Endometrial microvascular endothelial cells (primary cell): Measurements from ENCODE around the gene CIRBP. TPM values are rescaled to one million over a fixed set of nuclear protein-coding genes. Genes with fewer than 3 reads are reported as not detected.

Source experiments
- in situ Hi-C: cut with HindIII; loops from 2 replicates; pipeline ENCODE4 v1.10.0; 2017; ENCODE audit warnings: low sequenced_read_pairs, low pct_unique_long_range_greater_than_20kb; ENCODE audit errors: inconsistent ontology term
- total RNA-seq: library from RNA; depleted of rRNA; stranded (reverse); fragments of >200 nt; gene quantifications from one replicate; pipeline ENCODE4 v1.2.3, GENCODE V29; 2015; ENCODE audit errors: inconsistent ontology term

CIRBP gene
- total RNA-seq, 1 donor from 2014 or later, result 235 TPM

DNA sequence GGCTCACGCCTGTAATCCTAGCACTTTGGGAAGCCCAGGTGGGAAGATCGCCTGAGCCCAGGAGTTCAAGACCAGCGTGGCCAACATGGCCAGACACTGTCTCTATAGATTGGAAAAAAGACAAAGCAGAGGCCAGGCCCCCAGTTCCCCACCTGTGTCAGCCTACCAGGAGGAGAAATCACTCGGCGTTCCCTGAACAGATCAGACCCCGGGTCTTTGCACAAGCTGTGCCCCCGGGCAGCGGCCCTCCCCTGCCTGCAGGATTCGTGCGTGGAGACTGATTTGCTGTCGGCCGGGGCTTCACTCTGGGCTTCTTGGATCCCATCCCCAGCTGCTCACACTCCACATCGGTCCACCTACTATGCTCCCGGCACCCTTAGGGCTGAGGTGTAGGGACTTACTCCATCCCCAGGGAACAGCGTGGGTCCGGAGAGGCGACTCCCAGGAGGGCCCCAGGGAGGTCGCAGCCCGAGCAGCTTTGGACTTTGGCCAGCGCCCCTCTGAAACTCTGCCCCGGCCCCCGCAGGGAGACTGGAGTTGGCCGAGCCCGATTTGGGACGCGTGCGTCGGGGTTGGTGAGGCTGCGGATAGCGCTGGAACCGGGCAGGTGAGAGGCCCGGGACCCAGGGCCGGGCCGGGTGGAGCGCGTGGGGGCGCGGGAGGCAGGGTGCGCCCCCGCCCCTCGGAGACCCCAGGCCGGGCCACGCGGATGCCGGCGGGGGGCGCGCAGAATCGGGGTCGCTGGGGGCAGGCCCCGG lies 16.0 kb downstream of the CIRBP start:
- in situ Hi-C loops, result no loop called here

DNA sequence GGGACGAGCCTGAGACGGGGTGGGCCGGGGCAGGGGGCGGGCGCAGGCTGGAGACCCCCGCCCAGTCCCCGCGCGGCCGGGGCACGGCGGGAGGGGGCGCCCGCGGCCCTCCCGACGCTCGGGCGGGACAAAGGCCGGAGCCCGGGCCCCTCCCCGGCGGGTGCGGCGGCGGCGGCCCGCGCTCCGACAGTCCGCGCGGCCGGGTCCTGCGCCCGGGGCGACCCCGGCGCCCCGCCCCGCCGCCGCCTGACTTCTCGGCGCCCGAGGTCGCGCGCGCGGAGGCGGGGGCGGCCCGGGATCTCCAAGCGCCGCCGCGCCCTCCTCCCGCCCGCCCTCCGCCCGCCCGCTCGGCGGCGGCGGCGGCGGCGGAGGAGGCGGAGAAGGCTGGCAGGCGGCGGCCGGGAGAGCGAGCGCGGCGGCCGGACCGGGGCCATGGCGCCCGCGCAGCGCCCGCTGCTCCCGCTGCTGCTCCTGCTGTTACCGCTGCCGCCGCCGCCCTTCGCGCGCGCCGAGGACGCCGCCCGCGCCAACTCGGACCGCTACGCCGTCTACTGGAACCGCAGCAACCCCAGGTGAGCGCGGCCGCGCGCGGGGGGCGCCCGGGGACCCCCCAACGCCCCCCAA lies 16.7 kb downstream of the CIRBP start, which contains the start of gene EFNA2:
Gene EFNA2 (plus strand): TSS at position 137 of the 624 bp plus-strand sequence. CDS start 296 bp downstream, at position 433.
- in situ Hi-C loops, result no loop called here

DNA sequence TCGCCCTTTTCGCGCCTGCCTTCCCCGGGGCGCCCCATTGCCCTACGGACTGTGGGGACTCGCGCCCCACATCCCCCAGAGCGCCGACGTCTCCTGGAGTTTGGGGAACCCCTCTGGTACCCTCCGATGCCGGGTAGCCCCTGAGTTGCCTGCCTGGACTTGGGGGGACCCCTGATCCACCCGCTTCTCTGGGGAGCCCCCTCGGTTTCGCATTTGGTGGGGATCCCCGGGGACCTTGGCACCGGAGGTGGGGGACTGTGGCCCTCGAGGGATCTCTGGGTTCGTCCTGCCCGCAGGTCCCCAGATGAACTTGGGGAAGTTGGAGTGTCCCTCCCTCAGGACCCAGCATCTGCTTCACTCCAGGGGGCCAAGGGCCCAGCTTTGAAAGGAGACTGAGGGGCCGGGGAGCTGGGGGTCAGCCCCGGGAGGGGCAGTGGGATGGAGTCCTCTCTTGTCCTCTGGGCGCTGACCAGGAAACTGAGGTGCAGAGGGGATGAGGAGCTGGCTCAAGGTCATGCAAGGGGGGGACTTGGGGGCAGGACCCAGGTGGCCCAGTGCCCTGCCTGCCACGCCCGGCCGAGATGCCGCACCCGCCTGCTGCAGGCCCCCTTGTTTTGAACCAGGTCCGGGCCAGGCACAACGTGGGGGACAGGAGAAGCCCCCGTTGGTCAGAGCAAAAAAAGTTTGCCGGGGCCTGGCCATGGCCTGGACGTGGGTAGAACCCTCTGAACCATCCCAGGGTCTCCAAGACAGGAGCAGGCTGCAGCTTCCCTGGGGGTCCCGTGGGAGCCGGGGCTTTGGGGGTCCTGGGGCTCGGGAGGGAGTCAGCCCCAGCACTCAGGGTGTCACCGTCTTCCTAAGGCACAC lies 17.6 kb downstream of the CIRBP start:
- in situ Hi-C loops, result no loop called here

DNA sequence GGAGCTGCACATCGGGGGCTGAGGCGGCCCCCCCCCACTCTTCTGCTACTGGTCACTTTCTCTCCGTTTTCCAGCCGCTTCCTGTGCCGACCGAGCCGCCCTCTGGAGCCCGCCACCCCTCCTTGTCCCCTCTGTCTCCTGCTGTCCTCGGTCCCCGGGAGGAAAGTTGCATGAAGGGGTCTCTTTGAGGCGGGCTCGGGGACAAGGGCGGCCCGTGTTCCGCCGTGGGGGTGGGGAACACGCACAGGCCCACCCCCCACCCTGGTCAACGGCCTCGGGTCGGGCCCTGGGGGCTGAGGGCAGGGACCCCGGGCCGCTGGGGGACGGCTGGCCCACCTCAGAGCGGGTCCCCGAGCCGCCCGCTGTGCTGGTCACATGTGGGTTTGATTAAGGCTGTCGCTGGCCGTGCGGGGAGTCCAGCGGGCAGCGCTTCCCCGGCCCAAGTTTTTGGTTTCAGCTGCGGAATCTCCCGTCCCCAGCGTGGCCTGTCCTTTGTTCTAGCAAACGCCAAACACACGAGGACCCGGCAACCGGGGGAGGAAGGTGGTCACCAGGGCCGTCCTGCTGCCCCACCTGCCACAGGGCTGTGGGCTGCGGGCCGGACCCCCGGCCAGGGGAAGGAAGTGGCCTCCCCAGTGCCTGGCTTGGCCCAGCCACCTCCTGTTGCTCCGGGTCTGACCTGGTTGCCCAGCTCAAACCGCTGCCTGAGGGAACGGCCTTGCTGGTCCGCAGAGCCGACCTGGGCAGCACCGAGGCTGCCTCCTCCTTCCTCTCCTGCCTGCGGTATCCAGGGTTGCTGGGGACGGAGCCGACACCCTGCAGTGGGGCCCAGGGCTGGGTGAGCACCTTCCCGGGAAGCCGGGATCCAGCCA lies 18.5 kb downstream of the CIRBP start:
- in situ Hi-C loops, result no loop called here

DNA sequence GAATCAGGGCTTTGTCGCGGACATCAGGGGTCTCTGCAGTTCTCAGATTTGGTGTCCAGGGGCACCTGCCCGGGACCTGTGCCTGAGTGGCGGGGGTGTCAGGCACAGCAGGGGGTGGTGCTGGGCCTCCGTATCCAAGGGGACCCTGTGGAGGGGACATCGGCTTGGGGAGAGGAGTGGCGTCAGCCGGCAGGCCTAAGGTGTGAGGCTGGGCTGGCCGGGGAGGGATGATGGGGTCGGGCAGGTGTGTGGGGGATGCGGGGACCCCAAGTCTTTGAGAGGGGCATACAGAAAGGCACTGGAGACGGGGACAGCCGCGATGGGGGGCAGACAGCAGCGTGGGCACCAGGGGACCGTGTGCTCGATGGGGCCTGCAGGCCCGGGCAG lies 19.1 kb downstream of the CIRBP start:
- in situ Hi-C loops, result no loop called here

DNA sequence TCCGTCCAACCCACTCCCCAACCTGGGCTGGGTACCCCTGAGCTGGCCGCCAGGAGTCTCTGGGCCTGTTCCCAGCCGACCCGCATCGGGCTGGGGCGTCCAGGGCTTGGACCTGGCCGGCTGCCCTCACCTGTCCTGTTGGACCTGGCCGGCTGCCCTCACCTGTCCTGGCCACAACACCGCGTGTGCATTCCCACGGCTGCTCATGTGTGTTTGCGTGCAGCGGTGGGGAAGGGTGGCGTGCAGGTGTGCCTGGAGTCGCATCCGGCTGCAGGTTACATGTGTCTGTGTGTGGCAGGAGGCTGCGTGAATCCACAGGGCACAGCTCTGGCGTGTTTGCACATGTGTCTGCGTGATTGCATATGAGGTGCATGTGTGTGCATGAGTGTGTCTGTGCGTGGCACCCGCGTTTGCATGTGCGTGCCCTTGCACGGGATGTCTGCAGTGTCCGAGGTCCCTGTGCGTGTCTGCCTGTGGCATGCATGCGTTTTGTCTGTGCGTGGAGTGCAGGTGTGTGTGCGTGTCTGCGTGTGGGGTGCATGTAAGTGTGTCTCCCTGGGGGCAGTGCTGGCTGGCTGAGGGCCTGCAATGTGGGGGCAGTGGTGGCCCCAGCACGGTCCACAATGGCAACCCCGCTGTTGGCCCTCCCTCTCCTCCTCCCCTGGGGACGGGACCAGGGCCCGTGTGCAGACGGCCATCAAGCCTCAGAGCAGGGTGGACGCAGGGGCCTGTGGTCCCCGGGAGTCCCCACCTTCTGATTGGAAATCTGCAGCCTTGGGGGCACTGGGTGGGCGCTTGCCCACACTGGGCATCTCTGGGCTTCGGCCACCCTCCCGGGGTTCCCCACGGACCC lies 19.9 kb downstream of the CIRBP start:
- in situ Hi-C loops, result no loop called here

DNA sequence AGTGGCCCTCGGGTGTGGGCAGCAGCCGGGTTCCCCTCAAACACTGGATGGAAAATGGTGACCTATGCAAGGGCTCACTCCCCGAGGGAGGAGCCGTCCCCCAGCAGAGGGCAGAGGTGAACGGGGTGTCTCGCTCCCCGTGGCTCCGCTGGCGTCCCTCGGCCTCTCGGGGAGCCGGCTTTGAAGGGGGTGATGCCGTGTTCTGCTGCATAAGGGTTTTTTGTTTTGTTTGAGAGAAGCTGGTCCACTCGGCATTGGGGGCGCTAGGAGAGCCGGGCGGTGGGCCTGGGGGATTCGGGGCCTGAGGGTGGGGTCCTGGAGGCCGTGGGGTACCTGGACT lies 20.5 kb downstream of the CIRBP start:
- in situ Hi-C loops, result no loop called here

DNA sequence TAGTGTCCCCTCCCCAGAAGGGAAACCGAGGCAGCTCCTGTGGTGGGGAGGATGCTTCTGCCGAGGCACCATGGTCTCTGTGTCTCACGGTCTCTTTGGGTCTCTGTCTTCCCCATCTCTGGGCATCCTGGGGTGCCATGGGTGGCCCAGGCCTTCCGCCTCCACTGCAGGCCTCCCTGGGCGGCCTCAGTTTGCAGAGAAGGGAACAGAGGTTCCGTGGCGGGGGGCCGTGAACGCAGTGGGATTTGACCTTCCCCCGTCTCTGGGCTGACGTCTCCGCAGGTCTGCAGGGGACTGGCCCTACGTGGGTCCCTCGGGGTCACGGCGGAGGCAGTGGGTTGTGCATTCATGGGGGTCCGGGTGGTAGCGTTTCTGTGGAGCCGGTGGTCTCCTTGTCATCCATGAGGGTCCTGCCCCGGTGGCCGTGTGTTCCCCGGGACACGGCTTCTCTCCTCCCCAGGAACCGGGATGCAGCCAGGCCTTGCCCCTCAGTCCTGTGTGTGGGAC lies 21.1 kb downstream of the CIRBP start:
- in situ Hi-C loops, result no loop called here

DNA sequence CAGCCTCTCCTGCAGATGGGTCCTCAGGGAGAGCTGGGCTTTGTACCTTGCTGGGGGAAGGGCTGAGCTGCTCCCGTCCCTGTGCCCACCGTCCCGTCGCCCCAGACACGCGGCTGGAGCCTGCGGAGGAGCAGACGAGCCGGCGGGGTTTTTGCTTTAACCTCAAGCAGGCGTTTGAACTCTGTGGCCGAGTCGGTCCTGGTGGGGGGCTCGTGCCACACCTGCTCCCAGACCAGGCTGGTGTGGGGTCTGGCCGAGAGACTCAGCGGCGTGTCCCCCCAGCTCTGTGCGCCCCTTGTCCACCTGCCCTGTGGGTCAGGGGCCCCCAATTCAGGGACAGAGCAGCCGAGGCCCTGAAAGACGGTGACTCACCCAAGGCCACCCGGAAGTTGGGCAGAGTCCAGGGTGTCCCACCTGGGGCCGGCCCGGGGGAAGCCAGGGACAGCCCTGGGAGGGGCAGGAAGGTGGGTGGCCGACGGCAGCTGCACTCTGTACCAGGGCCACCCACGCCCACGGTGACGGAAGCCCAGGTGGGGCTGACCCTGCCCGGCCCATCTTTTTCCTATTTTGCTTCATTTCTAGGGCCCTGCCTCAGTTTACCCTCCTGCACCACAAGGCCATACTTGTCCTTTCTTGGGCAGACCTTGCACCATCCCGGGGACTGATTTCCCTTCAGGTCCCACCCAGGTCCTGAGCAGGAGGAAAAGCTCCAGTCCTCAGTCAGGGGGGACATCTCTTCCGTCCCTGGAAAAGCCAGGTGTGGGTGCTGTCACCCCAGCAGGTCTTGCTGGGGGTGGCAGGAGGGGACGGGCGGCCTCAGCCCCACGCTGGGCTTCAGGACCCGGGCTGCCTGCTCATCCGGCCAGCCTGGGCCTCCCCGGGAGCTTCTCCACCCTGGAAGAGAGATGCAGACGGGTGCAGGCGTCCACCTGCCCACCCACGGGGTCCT lies 21.8 kb downstream of the CIRBP start:
- in situ Hi-C loops, result no loop called here

DNA sequence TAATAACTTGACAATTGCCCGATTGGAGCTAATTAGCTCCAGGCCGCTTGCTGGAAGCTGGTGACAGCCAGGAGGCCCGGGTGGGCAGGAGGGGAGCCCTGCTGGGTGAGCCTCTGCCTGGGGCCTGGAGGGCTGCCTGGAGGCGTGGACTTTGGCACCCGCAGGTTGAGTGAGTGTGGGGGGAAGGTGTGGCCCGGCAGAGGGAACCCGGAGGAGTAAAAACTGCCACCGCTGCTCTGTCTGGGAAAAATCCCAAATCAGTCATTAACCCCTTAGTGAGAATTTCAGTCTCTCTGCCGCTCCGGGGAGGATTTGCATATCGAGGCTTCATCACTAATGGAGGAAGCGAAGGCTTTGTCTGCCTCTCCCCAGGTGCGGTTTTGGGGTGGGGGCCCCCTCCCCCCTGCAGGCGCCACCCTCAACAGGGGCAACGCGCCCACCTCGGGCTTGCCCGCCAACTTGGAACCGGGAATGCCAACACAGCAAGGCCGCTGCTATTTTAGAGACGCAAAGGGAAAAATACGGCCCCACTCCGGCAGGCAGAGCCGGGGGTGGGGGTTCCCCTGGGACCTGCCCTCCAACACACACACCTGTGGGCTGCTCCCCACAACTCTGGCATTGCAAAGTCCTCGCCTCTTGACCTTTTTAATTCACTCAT lies 22.8 kb downstream of the CIRBP start:
- in situ Hi-C loops, result no loop called here

DNA sequence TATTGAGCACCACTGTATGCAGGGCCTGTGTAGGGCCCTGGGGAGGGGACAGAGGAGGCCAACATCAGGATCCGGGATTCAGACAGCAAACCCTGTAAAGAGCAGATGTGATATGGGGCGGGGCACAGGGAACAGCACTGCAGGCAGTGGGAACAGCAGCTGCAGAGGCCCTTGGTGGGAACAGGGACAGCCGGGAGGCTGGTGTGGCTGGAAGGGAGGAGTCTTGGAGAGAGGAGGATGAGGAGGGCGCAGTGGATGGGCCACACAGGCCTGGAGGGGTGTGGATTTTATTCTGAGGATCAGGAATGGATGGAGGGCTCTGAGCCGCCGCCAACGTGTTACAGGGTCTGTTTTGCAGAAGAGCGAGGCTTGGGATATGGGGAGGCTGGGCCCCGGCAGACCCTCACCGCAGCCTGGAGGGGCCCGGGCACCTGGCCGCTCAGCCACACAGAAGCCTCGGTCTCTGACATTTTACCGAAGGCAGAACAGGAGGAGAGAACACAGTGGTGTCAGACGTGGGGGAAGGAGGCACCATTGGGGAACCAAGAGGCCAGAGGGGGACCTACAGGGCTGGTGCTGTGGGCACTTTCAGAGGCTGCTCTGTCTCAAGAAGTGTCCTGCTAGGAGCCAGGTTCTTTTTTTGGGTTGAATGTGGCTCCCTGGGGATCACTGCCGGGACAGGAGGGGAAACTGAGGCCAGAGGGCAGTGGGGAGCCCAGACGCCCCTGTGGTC lies 23.5 kb downstream of the CIRBP start:
- in situ Hi-C loops, result no loop called here

DNA sequence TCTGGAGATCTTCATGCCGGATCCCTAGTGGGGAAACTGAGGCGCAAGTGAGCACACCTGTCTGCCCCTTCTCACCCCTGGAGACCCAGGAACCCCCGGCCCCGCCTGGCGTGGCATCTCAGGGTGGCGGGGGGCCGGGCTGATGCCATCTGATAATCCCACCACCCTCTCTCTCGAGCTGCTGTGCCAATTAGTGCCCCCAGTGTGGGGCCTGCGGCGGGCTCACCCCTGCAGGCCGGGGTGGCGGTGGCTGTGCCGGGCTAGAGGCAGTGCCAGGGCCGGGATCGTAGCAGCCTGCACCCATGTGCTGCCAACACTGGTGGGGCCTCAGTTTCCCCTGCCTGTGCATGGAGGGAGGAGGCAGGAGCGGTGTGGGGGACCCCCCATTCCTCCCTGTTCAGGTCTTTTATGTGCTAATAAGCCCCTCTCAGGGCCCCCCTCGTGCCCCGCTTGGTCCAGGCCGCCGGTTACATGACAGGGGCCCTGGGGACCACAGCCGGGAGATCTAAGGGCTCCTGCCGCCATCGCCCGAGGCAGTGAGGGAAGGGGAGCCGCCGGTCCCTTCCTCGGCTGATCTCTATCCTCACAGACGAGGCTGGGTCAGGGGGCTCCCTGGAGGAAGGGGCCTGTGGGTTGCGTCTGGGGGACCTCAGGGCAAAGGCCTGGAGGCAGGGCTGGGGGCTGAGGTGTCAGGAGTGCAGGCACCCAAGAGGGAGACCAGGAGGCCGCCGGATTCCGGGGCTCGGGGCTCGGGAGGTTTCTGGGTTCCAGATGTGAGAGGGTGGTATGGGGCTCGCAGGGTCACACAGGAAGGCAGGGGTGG lies 24.9 kb downstream of the CIRBP start:
- in situ Hi-C loops, result no loop called here

DNA sequence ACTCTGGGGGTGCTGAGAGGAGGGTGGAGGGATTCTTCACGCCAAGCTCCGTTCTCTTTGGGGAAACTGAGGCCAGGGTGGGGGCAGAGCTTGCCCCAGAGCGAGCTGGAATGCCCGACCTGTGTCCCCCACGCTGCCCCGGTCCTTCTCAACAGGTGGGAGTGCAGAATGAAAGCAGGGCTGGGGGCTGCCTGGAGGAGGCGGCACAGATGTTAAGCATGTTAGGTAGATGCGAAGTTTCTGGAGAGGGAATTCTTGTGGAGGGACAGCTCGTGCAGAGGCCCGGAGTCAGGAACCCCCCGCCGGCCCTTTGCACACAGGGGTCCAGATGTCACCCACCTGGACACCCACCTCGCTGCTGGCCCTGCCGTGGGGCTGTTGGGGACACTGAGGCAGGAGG lies 25.6 kb downstream of the CIRBP start:
- in situ Hi-C loops, result no loop called here

DNA sequence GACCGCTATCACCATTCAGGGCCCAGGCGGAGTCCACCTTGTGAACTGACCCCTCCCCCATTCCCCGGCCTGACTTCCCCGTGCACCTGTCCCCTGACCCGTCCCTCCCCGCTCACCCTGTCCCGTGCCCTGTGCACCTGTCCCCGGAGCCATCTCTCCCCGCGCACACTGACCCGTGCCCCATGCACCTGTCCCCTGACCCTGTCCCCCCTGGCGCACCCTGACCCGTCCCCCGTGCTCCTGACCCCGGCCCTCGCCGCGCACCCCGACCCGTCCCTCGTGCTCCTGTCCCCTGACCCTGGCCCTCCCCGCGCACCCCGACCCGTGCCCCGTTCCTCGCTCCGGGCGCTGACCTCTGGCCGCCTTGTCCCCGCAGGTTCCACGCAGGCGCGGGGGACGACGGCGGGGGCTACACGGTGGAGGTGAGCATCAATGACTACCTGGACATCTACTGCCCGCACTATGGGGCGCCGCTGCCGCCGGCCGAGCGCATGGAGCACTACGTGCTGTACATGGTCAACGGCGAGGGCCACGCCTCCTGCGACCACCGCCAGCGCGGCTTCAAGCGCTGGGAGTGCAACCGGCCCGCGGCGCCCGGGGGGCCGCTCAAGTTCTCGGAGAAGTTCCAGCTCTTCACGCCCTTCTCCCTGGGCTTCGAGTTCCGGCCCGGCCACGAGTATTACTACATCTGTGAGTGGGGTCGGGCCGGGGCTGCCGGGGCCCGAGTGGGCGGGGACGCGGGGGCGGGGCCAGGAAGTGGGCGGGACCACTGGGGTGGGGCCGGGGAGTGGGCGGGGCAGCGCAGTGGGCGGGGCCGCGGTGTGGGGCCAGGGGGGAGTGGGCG lies 26.3 kb downstream of the CIRBP start:
- in situ Hi-C loops, result no loop called here
